Liver (tissue), 9 donors: Measurements from ENCODE around the gene TIAM2. TPM values are rescaled to one million over a fixed set of nuclear protein-coding genes. Genes with fewer than 3 reads are reported as not detected.

ENCODE experiments used
- DNase-seq: peaks from one replicate; pipeline ENCODE4 v3.0.0-alpha.2; 2017; ENCODE audit warnings: low spot score
- H3K27ac ChIP-seq, 2 donors: one replicate each; pipeline ENCODE4 v1.7.0; 2013; ENCODE audit warnings: inconsistent platforms in 2 of 2, low read length in 2 of 2, control low read depth in 1 of 2, low read depth in 1 of 2, mild to moderate bottlenecking in 1 of 2
- H3K27me3 ChIP-seq, 4 donors: one replicate each; pipeline versions ENCODE4 v1.6.1 to v1.7.0; 2013; ENCODE audit warnings: low read length in 3 of 4, inconsistent platforms in 1 of 4, mild to moderate bottlenecking in 1 of 4, moderate library complexity in 1 of 4; ENCODE audit not compliant: control insufficient read depth in 4 of 4, insufficient read depth in 4 of 4
- H3K36me3 ChIP-seq, 4 donors: one replicate each; pipeline versions ENCODE4 v1.6.1 to v1.7.0; 2013; ENCODE audit warnings: low read length in 3 of 4, mild to moderate bottlenecking in 3 of 4, low read depth in 1 of 4, moderate library complexity in 1 of 4; ENCODE audit not compliant: control insufficient read depth in 4 of 4, insufficient read depth in 3 of 4
- H3K4me1 ChIP-seq, 4 donors: one replicate each; pipeline versions ENCODE4 v1.6.1 to v1.7.0; 2013; ENCODE audit warnings: low read length in 3 of 4, mild to moderate bottlenecking in 3 of 4, moderate library complexity in 1 of 4; ENCODE audit not compliant: control insufficient read depth in 4 of 4, insufficient read depth in 4 of 4
- H3K4me3 ChIP-seq, 3 donors: one replicate each; pipeline versions ENCODE4 v1.6.1 to v1.7.0; 2013; ENCODE audit warnings: low read length in 3 of 3, control low read depth in 1 of 3, low read depth in 1 of 3, mild to moderate bottlenecking in 1 of 3
- H3K9ac ChIP-seq, 2 donors: one replicate each; pipeline ENCODE4 v1.7.0; 2013; ENCODE audit warnings: low read length in 2 of 2, mild to moderate bottlenecking in 2 of 2, moderate library complexity in 2 of 2, control low read depth in 1 of 2, low read depth in 1 of 2
- H3K9me3 ChIP-seq, 4 donors: one replicate each; pipeline versions ENCODE4 v1.6.1 to v1.7.0; 2013; ENCODE audit warnings: low read length in 3 of 4; ENCODE audit not compliant: control insufficient read depth in 4 of 4
- ATF3 ChIP-seq: IDR thresholded peaks from 2 replicates; pipeline ENCODE4 v1.6.1; 2016; ENCODE audit warnings: antibody characterized with exemption
- CTCF ChIP-seq: fragments of 150-350 bp; IDR thresholded peaks from 2 replicates; pipeline ENCODE4 v1.5.1; 2017; ENCODE audit warnings: improper control_type of control experiment, low read depth, low read length; ENCODE audit not compliant: missing input control
- EGR1 ChIP-seq, 2 donors: IDR thresholded peaks; 2 replicates each; pipeline ENCODE4 v1.6.1; 2016 to 2018; ENCODE audit warnings: antibody characterized with exemption in 2 of 2, low read depth in 2 of 2
- FOXA1 ChIP-seq: IDR thresholded peaks from 2 replicates; pipeline ENCODE4 v1.6.1; 2016; ENCODE audit warnings: antibody characterized with exemption
- FOXA2 ChIP-seq: IDR thresholded peaks from 2 replicates; pipeline ENCODE4 v1.6.1; 2016; ENCODE audit warnings: antibody characterized with exemption
- GABPA ChIP-seq, 2 donors: IDR thresholded peaks in 1 of 2; conservative IDR thresholded peaks in 1 of 2; 2 replicates each; pipeline ENCODE4 v1.6.1; 2016; ENCODE audit warnings: antibody characterized with exemption in 2 of 2, mild to moderate bottlenecking in 1 of 2, moderate library complexity in 1 of 2
- HNF4A ChIP-seq, 2 donors: conservative IDR thresholded peaks; 2 replicates each; pipeline ENCODE4 v1.6.1; 2016; ENCODE audit warnings: antibody characterized with exemption in 2 of 2, mild to moderate bottlenecking in 2 of 2
- HNF4G ChIP-seq: IDR thresholded peaks from 2 replicates; pipeline ENCODE4 v1.6.1; 2016; ENCODE audit warnings: antibody characterized with exemption
- JUND ChIP-seq, 2 donors: IDR thresholded peaks; 2 replicates each; pipeline ENCODE4 v1.6.1; 2016; ENCODE audit warnings: antibody characterized with exemption in 2 of 2
- MAX ChIP-seq: IDR thresholded peaks from 2 replicates; pipeline ENCODE4 v1.6.1; 2016; ENCODE audit warnings: antibody characterized with exemption
- NR2F2 ChIP-seq: IDR thresholded peaks from 2 replicates; pipeline ENCODE4 v1.6.1; 2016; ENCODE audit warnings: antibody characterized with exemption
- RAD21 ChIP-seq, 2 donors: IDR thresholded peaks; 2 replicates each; pipeline ENCODE4 v1.6.1; 2016; ENCODE audit warnings: antibody characterized with exemption in 2 of 2, mild to moderate bottlenecking in 2 of 2
- REST ChIP-seq: IDR thresholded peaks from 2 replicates; pipeline ENCODE4 v1.6.1; 2016; ENCODE audit warnings: antibody characterized with exemption, mild to moderate bottlenecking
- RXRA ChIP-seq, 2 donors: IDR thresholded peaks; 2 replicates each; pipeline ENCODE4 v1.6.1; 2017 to 2018; ENCODE audit warnings: antibody characterized with exemption in 2 of 2, mild to moderate bottlenecking in 1 of 2
- SP1 ChIP-seq: IDR thresholded peaks from 2 replicates; pipeline ENCODE4 v1.6.1; 2018; ENCODE audit warnings: antibody characterized with exemption, mild to moderate bottlenecking
- TAF1 ChIP-seq: conservative IDR thresholded peaks from 2 replicates; pipeline ENCODE4 v1.6.1; 2016; ENCODE audit warnings: antibody characterized with exemption, mild to moderate bottlenecking
- YY1 ChIP-seq: IDR thresholded peaks from 2 replicates; pipeline ENCODE4 v1.6.1; 2016; ENCODE audit warnings: antibody characterized with exemption, mild to moderate bottlenecking
- ZBTB33 ChIP-seq: IDR thresholded peaks from 2 replicates; pipeline ENCODE4 v1.6.1; 2016; ENCODE audit warnings: antibody characterized with exemption
- WGBS: extraction: QIAGEN DNeasy Blood & Tissue Kit; methylation state at CpG from one replicate; pipeline ENCODE4 v1.1.7; 2013; 5-methylcytosine and 5-hydroxymethylcytosine counted together
- polyA plus RNA-seq, 2 donors: library from polyadenylated mRNA; stranded (reverse) in 1 of 2; unstranded in 1 of 2; fragments of 200-250 nt in 1 of 2; fragments of >200 nt in 1 of 2; fragmentation: Nextera tagmentation in 1 of 2; extraction: Ambion mirVana in 1 of 2; gene quantifications; one replicate each; pipeline versions ENCODE4 v1.2.1 to v1.2.3, GENCODE V29; 2013 to 2015
- total RNA-seq, 2 donors: library from RNA; depleted of rRNA; stranded (reverse); fragments of >200 nt; gene quantifications; one replicate each; pipeline ENCODE4 v1.2.3, GENCODE V29; 2014
- donor health status: healthy.
- donor health status: healthy.
- donor health status: healthy.
- donor health status: healthy.
- donor health status: healthy.

TIAM2 gene
- total and polyA plus RNA-seq, 4 donors: 0.62 to 3.7 (median 2.4) TPM

- no peak overlapping the region for H3K4me3 ChIP-seq
- H3K27me3 ChIP-seq: peaks cover 0 to 6% (median 4%) of the 10 kb centered on the region in 4 donors
- H3K4me1 ChIP-seq: peaks cover 1 to 6% (median 4%) of the 10 kb centered on the region in 4 donors
- no peak for DNase-seq
- no peaks in the 10 kb centered on the region for H3K36me3 ChIP-seq
- WGBS: 48% methylated on average over 4 of the region's 4 CpGs
- no peak overlapping the region for H3K27ac ChIP-seq
- no peak overlapping the region for H3K9ac ChIP-seq
- no peak for TF ChIP-seq ATF3
- no peak for TF ChIP-seq MAX
- no peak for TF ChIP-seq ZBTB33
- no peak for TF ChIP-seq NR2F2
- no peak for TF ChIP-seq YY1
- TF ChIP-seq CTCF: no peak
- no peak for TF ChIP-seq SP1
- TF ChIP-seq JUND (IDR thresholded peaks at IDR 0.05): no peak
- no peak for TF ChIP-seq HNF4A (conservative IDR thresholded peaks at IDR 0.05)
- no peak for TF ChIP-seq TAF1
- no peak for TF ChIP-seq RAD21 (IDR thresholded peaks at IDR 0.05)
- TF ChIP-seq HNF4G: no peak
- no peaks in the 10 kb centered on the region for H3K9me3 ChIP-seq
Measured at GRCh38 chr6:155001934-155002333, 6.8 kb downstream of the TIAM2 start.

GRCh38 chr6:155003476-155003875 lies 8.4 kb downstream of the TIAM2 start:
- Histone ChIP-seq H3K9me3 (no peaks in the 10 kb centered on the region), H3K4me3 (no peak overlapping the region), H3K9ac (no peak overlapping the region), H3K36me3 (no peaks in the 10 kb centered on the region), H3K4me1 (peaks cover 1 to 4% (median 4%) of the 10 kb centered on the region in 4 donors), H3K27ac (no peak overlapping the region), H3K27me3 (no peaks in the 10 kb centered on the region)
- TF ChIP-seq NR2F2: no peak
- DNase-seq: no peak
- WGBS: 63% methylated on average over 7 of the region's 7 CpGs

GRCh38 chr6:155004017-155004416 lies 8.9 kb downstream of the TIAM2 start:
- TF ChIP-seq NR2F2: no peak
- no peak for TF ChIP-seq FOXA1
- no peak for TF ChIP-seq HNF4G
- TF ChIP-seq TAF1: no peak
- TF ChIP-seq FOXA2: no peak
- no peak for TF ChIP-seq JUND (IDR thresholded peaks at IDR 0.05)
- TF ChIP-seq GABPA (IDR thresholded peaks at IDR 0.05 in 1 of 2, conservative IDR thresholded peaks at IDR 0.05 in 1 of 2): no peak
- TF ChIP-seq EGR1 (IDR thresholded peaks at IDR 0.05; ENCODE audit: low read depth in 2 of 2): no peak
- TF ChIP-seq RXRA (IDR thresholded peaks at IDR 0.05): no peak
- TF ChIP-seq RAD21 (IDR thresholded peaks at IDR 0.05): no peak
- no peak for TF ChIP-seq MAX
- no peak for TF ChIP-seq SP1
- TF ChIP-seq REST: no peak
- no peak for TF ChIP-seq ATF3
- TF ChIP-seq ZBTB33: no peak
- Histone ChIP-seq H3K4me1 (no peaks in the 10 kb centered on the region), H3K9me3 (no peaks in the 10 kb centered on the region), H3K9ac (no peak overlapping the region), H3K27ac (no peak overlapping the region), H3K36me3 (no peaks in the 10 kb centered on the region), H3K27me3 (no peaks in the 10 kb centered on the region), H3K4me3 (no peak overlapping the region)
- no peak for DNase-seq
- 76% methylated on average over 3 of the region's 3 CpGs for WGBS
